Stromal cell of bone marrow (primary cell): ENCODE results near the gene SHISA9.

ENCODE experiments used
- DNase-seq: peaks from one replicate; pipeline ENCODE4 v3.0.0-alpha.2; 2012; ENCODE audit warnings: low read depth

The SHISA9 gene

DNA sequence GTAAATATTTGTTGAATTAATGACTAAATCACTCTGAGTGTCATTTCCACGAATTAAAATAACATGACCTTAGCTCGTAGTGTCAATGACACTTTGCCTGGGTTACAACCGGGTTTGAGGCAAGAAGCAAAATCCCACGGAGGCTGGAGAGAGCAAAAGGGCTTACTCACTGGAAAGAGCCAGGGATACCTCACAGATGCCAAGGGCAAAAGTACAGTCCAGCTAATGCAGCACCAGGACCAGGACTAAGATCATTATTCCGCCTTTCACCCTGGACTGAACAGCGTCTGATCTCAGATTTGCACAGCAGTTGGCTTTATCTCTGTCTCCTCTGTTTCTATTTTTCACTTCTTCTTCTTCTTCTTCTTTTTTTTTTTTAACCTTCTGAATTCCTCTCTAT lies 175.5 kb downstream of the SHISA9 start:
- no peak for DNase-seq

DNA sequence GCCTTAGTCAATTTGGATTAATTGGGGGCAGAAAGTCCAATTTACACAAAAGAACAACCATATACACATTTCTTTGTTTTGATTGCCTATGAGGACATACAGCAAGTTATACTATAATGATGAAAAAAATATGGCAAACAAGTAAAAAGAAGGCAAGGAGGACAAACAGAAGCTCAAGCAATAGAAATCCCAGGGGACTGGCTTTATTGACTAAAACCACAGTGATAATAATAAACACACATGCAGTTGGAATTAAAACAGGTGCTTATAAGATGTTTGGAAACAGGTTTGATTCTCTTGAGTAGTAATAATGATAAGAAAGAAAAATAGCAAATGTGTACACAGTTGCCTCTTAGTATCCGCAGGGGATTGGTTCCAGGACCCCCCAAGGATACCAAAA lies 176.4 kb downstream of the SHISA9 start:
- DNase-seq, result no peak

- no peak for DNase-seq
Measured at GRCh38 chr16:13080531-13080930, 179.1 kb downstream of the SHISA9 start.

DNA sequence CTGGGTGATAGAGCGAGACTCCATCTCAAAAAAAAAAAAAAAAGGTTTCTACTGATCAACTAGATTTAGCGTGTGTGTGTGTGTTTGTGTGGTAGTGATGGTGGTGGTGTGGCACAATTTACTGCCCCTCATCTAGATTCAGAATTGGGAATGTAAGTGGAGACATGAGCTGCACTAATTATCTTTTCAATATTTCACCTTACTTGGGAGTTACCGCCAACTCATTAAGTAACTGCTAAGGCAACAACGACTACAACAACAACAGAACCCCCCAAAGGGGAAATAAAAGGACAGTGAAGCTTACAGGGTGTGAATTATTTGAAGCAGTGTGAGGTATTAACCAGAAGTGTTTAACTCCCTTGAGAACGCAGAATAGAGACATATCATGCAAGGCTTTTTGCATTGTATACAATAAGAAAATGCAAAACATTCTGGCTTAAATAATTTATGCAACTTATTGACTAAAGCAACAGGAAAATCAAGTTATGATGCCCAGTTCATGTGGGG lies 180.5 kb downstream of the SHISA9 start:
- DNase-seq, result no peak

GRCh38 chr16:13083681-13084080 lies 182.3 kb downstream of the SHISA9 start:
- no peak for DNase-seq

DNA sequence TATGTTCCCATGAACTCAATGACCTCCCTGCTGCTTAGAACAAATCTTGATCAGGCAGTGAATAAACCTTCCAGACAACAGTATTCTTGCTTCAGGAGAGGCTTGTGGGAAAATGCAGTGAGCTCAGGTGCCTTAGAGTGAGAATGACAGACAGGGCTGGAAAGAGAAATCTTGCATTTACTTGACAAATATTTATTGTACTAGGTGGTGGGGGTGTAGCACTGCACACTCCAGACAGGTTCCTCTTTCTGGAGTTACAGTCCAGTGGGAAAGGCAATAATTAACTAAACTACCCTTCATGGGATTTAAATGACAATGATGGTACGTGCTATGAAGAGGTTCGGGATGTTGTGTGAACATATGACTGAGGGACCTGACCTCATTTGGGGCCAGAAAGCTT lies 182.9 kb downstream of the SHISA9 start:
- DNase-seq, result no peak

- no peak for DNase-seq
Measured at GRCh38 chr16:13093661-13094060, 192.3 kb downstream of the SHISA9 start.

GRCh38 chr16:13095061-13095460 lies 193.7 kb downstream of the SHISA9 start:
- DNase-seq, result no peak

- DNase-seq, result no peak
Measured at GRCh38 chr16:13098536-13098935, 197.1 kb downstream of the SHISA9 start.

GRCh38 chr16:13099822-13100221 lies 198.4 kb downstream of the SHISA9 start:
- DNase-seq, result no peak

DNA sequence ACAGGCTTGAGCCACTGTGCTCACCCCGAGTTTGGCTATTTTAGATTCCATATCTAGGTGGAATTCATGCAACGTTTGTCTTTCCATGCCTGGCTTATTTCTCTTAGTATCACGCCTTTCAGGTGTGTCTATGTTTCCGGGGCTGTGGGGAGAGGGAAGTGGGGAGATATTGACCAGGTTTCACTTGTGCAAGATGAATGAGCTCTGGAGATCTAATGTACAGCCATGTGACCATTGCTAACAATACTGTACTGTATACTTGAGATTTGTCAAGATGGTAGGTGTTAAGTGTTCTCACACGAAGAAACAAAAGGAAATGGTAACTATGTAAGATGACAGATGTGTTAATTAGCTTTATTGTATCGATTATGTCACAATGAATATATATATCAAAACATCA lies 199.6 kb downstream of the SHISA9 start:
- no peak for DNase-seq

DNA sequence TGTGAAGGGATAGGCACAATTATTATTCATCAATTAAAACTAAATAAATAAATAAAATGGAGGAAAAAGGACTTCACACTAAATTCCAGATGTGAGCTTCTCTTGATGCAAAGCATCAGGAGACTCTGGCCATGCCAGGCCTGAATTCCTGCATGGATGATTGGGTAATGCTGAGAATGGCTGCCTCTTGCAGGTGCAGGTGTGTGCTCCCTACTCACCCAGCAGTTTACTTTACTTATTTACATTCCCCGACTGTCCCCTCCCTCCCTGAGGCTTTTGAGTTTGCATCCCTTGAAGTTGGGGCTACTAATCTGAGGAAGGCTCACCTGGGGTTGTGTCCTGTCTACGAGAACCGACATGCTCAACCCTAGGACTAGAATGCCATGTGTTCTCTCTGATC lies 200.4 kb downstream of the SHISA9 start:
- no peak for DNase-seq

DNA sequence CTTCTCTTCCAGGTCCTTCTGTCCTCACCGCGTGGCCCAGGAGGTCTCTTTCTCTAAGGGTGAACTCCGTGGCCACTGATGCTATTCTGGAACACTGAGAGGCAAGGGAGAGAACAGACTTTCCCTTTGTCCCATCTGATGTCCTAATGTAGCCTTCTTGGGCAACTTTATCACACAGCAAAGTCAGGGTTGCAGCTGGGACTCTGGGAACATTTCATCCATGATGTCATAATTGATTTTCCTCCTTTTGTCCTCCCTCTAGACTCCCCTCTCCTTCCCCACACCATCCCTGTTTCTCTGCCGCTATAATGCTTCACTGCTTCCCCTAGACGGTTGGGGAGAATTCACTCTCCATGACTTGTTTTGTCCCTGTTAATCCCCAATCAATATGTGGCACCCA lies 201.0 kb downstream of the SHISA9 start:
- no peak for DNase-seq

- no peak for DNase-seq
Measured at GRCh38 chr16:13103831-13104530, 202.6 kb downstream of the SHISA9 start.

DNA sequence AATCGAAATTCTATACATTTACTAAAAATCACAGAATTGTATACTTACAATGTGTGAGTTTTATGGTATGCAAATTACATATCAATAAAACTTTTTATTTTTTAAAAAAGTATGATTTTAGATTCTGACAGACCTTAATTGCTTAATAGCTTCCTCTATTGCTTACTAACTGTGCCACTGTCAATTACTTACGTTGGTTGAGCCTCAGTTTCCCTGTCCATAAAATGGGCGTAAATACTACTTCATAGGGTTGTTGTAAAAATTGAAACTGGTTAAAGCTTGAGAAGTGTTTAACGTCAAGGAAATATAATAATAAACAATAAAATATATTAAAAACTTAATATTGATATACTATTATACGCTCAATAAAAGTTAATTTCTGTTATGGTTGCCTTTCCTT lies 203.4 kb downstream of the SHISA9 start:
- no peak for DNase-seq

DNA sequence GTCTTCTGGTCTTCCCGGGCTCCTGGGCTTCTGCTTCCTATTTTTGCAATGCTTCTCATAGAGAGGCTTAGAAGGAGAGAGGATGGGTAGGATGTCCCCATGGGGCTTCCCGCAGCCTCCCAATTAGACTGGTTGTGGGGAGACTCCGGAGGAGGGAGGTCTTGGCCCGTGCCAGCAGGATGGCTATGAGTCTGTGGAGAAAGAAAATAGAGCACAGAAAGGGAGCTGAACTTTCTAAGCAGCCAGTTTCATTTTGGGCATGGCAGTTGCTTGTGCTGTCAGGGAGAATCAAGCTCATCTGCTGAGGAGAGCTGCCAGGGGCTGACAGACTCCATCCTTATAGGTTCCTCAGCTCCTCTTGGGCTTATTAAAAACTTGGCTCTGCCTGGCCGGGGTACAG lies 204.0 kb downstream of the SHISA9 start:
- no peak for DNase-seq

DNA sequence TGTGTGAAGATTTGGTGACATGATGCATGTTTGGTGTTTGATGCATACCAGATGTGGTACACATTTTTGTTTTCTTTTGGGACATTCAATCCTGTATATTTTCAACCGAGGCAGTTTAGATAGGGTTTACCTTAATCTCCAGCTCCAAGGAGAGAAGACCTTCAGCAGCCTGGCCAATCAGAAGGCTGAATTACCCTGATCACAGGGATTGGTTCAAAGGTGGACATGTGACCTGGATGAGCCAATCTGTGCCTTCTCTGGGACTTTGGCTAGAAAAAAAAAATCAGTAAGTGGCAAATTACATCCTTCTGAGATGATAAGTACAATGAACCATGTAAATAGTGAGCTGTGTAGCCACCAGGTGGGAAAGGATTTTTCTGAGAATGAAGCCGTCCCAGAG lies 205.1 kb downstream of the SHISA9 start:
- no peak for DNase-seq

GRCh38 chr16:13108126-13108525 lies 206.7 kb downstream of the SHISA9 start:
- DNase-seq, result no peak

DNA sequence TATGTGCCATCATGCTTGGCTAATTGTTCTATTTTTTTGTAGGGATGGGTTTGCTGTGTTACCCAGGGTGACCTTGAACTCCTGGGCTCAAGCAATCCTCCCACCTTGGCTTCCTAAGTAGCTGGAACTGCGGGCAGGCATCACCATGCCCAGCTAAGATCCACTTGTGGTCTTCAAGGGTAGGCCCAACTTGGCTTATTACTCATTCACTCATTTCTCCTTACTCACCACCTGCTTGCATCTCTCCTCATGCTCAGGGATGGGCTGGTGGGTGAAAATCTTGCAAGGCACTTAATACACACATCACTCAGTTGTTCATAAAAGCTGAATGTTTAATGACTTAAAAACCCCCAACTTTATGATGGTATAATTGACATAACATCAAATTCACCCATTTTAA lies 207.8 kb downstream of the SHISA9 start:
- no peak for DNase-seq

DNA sequence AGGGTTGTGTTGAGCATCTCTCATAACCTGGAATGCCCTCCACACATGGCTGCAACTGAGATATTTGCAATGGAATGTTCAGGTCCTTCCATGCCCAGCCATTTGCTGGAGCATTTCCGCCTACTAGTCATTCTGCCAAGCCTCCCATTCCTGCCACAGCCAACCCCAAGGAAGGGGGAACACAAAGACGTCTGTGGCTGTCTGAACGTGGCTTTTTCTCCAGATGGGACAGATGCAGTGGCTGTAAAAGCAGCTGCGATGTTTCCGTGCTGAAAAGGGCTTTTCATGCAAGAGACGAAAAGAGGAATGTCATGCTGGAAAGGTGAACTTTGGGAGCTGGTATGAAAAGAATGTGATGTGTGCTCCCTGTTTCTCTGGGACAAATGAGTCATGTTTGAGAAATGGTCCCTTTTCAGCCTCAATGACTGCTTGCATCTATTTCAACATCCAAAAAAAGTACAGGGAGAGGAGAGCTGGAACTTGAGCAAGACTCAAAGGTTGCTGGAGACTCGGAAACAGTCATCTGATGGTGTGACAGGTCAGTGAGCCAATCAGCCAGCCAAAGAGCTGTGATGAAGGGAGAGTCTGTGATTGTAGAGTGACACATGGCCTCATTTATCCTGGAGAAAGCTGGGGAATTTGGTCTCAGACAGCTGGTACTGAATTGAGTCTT lies 208.9 kb downstream of the SHISA9 start:
- no peak for DNase-seq

DNA sequence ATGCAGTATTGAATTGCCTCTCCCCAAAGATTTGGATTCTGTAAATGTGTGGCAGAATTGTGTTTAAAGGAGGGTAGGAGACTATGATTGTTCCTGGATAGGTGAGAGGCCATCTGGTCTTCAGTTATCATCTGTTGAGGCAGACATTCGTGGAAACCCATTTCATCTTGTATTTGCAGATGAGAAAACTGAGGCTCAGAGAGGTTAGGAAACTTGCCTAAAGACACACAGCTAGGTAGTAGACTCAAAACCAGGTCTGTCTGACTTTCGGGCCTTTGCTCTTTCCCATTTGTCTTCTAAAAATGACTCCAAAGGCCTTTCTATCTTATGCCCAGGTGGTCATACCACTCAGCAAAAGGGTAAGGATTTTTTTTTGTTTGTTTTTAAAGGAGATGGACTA lies 210.3 kb downstream of the SHISA9 start:
- DNase-seq, result no peak

DNA sequence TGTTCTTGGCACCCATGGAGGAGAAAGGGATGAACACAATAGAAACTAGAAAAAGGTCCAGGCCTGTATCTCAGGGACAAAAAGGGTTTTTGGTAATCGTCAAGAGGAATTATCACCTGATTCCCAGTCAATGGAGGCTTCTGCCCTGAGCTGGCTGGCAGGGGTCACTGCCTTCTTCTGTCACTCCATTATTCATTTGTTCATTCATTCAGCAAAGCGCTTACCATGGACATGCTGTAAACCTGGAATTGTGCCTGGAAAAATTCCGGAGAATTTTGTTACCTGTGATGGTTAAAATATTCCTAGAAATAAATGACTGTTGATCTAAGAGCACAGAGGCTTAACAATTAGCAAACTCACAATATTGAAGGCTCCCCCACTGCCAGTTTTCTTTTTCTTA lies 212.3 kb downstream of the SHISA9 start:
- DNase-seq, result no peak

- DNase-seq, result no peak
Measured at GRCh38 chr16:13118091-13118490, 216.7 kb downstream of the SHISA9 start.

- DNase-seq, result no peak
Measured at GRCh38 chr16:13120091-13120490, 218.7 kb downstream of the SHISA9 start.
